Measurements from ENCODE around the gene CSK. TPM values are rescaled to one million over a fixed set of nuclear protein-coding genes. Genes with fewer than 3 reads are reported as not detected.
A peak's percentile ranks its signal among the peaks of the same experiment; 100 is the strongest.
"Not testable (repeated sequence)": the region's sequence is repeated elsewhere in the genome, so short reads cannot be mapped to it uniquely, and the experiment has no call there.

Gene CSK
- total RNA-seq, 1 experiment from 2014 or later, result 21.4 TPM

GRCh38 chr15:74770211-74770903 lies 11.5 kb upstream of the CSK start:
- DNase-seq (ENCODE audit: low read depth), result no peak

- no peak for DNase-seq (ENCODE audit: low read depth)
Measured at GRCh38 chr15:74773329-74773728, 8.6 kb upstream of the CSK start.

GRCh38 chr15:74773731-74774252 lies 8.1 kb upstream of the CSK start:
- DNase-seq (ENCODE audit: low read depth), result no peak

GRCh38 chr15:74775132-74775562 lies 6.7 kb upstream of the CSK start:
- DNase-seq (ENCODE audit: low read depth), result no peak

- DNase-seq (ENCODE audit: low read depth), result no peak
Measured at GRCh38 chr15:74775894-74776293, 6.0 kb upstream of the CSK start.

GRCh38 chr15:74776821-74777768 lies 4.8 kb upstream of the CSK start:
- DNase-seq (ENCODE audit: low read depth), result peak; percentile 27

GRCh38 chr15:74777769-74778598 lies 3.9 kb upstream of the CSK start:
- no peak for DNase-seq (ENCODE audit: low read depth)

GRCh38 chr15:74778599-74778970 lies 3.3 kb upstream of the CSK start:
- DNase-seq (ENCODE audit: low read depth), result no peak

- DNase-seq (ENCODE audit: low read depth), result no peak
Measured at GRCh38 chr15:74779162-74779648, 2.7 kb upstream of the CSK start.

- no peak for DNase-seq (ENCODE audit: low read depth)
Measured at GRCh38 chr15:74780523-74781430, 1.1 kb upstream of the CSK start.

- peak; percentile 34 for DNase-seq (ENCODE audit: low read depth)
Measured at GRCh38 chr15:74782259-74783071, 585 bp downstream of the CSK start.

- peak; percentile 71 for DNase-seq (ENCODE audit: low read depth)
Measured at GRCh38 chr15:74783072-74783807, 1.4 kb downstream of the CSK start.

- no peak for DNase-seq (ENCODE audit: low read depth)
Measured at GRCh38 chr15:74783808-74784175, 1.9 kb downstream of the CSK start.

GRCh38 chr15:74784426-74785193 lies 2.7 kb downstream of the CSK start:
- no peak for DNase-seq (ENCODE audit: low read depth)

- no peak for DNase-seq (ENCODE audit: low read depth)
Measured at GRCh38 chr15:74785194-74786032, 3.5 kb downstream of the CSK start.

GRCh38 chr15:74786081-74786480 lies 4.2 kb downstream of the CSK start:
- DNase-seq (ENCODE audit: low read depth), result not testable (repeated sequence)

GRCh38 chr15:74786551-74787165 lies 4.8 kb downstream of the CSK start:
- no peak for DNase-seq (ENCODE audit: low read depth)
